DND-41 (cell line): ENCODE results near the gene CLTCL1.

Source experiments
- ATAC-seq: fragments of 200-7000 bp; cut with Tn5 transposase; 3 replicates; pipeline ENCODE4 v1.9.1; 2021; ENCODE audit warnings: low read depth; ENCODE audit not compliant: insufficient read depth
- DNase-seq: peaks from one replicate; pipeline ENCODE4 v3.0.0-alpha.2; 2020
- H2AFZ ChIP-seq: 2 replicates; pipeline ENCODE4 v1.6.0; 2012; ENCODE audit warnings: low read depth, low read length
- H3K27ac ChIP-seq: 2 replicates; pipeline ENCODE4 v1.5.1; 2012; ENCODE audit warnings: low read length, inconsistent platforms
- H3K27me3 ChIP-seq: fragments of 200-600 bp; sonication (generic); 2 replicates; pipeline ENCODE4 v1.6.0; 2012; ENCODE audit warnings: low read length, mild to moderate bottlenecking, inconsistent platforms; ENCODE audit not compliant: insufficient read depth, poor library complexity
- H3K36me3 ChIP-seq: 2 replicates; pipeline ENCODE4 v1.5.1; 2012; ENCODE audit warnings: low read length, inconsistent platforms; ENCODE audit not compliant: insufficient read depth
- H3K4me1 ChIP-seq: 2 replicates; pipeline ENCODE4 v1.5.1; 2012; ENCODE audit warnings: mild to moderate bottlenecking, low read length; ENCODE audit not compliant: insufficient read depth
- H3K4me2 ChIP-seq: 2 replicates; pipeline ENCODE4 v1.6.0; 2012; ENCODE audit warnings: mild to moderate bottlenecking, moderate library complexity, low read length, inconsistent platforms; ENCODE audit not compliant: insufficient read depth
- H3K4me3 ChIP-seq, 2 experiments: fragments of 200-600 bp in 1 of 2; shearing (Covaris generic) in 1 of 2; 2 replicates each; pipeline ENCODE4 v1.5.1; 2012 to 2016; ENCODE audit warnings: inconsistent platforms in 2 of 2, low read length in 2 of 2, mild to moderate bottlenecking in 2 of 2, low read depth in 1 of 2, moderate library complexity in 1 of 2
- H3K79me2 ChIP-seq: 2 replicates; pipeline ENCODE4 v1.6.0; 2012; ENCODE audit warnings: low read length, inconsistent platforms; ENCODE audit not compliant: insufficient read depth
- H3K9ac ChIP-seq: 2 replicates; pipeline ENCODE4 v1.6.0; 2012; ENCODE audit warnings: low read depth, mild to moderate bottlenecking, inconsistent platforms, low read length, moderate library complexity
- H3K9me3 ChIP-seq: 2 replicates; pipeline ENCODE4 v1.5.1; 2012; ENCODE audit warnings: low read length, moderate library complexity, mild to moderate bottlenecking, inconsistent platforms; ENCODE audit not compliant: insufficient read depth, severe bottlenecking
- H4K20me1 ChIP-seq: 2 replicates; pipeline ENCODE4 v1.6.0; 2012; ENCODE audit warnings: low read length; ENCODE audit not compliant: insufficient read depth
- CTCF ChIP-seq: IDR thresholded peaks from 2 replicates; pipeline ENCODE4 v1.5.1; 2012; ENCODE audit warnings: borderline replicate concordance, low read length, moderate library complexity, mild to moderate bottlenecking; ENCODE audit not compliant: poor library complexity, severe bottlenecking; ENCODE audit errors: extremely low read depth
- EZH2 ChIP-seq: IDR thresholded peaks from 3 replicates; pipeline ENCODE4 v1.6.1; 2012; ENCODE audit warnings: borderline replicate concordance, low read depth, mild to moderate bottlenecking, moderate library complexity, low read length, inconsistent platforms; ENCODE audit not compliant: severe bottlenecking

The CLTCL1 gene

GRCh38 chr22:19210188-19210587 lies 81.3 kb downstream of the CLTCL1 start:
- Histone ChIP-seq H3K9ac (no peak overlapping the region), H4K20me1 (no peaks in the 10 kb centered on the region), H3K4me2 (no peak overlapping the region), H3K4me1 (no peaks in the 10 kb centered on the region), H3K27me3 (no peaks in the 10 kb centered on the region), H2AFZ (no peak overlapping the region), H3K36me3 (peaks cover 5% of the 10 kb centered on the region; the same call in 1 of the 2 replicates), H3K9me3 (no peaks in the 10 kb centered on the region), H3K4me3 (no peak overlapping the region), H3K27ac (no peak overlapping the region), H3K79me2 (no peaks in the 10 kb centered on the region)
- TF ChIP-seq CTCF: no peak
- TF ChIP-seq EZH2: no peak
- ATAC-seq (no peak), DNase-seq (no peak)

GRCh38 chr22:19208287-19208847 lies 83.2 kb downstream of the CLTCL1 start:
- H3K27ac ChIP-seq: no peak overlapping the region
- H3K4me2 ChIP-seq: no peak overlapping the region
- no peak for ATAC-seq
- peaks cover 5% of the 10 kb centered on the region; the same call in 1 of the 2 replicates for H3K36me3 ChIP-seq
- no peaks in the 10 kb centered on the region for H4K20me1 ChIP-seq
- no peaks in the 10 kb centered on the region for H3K4me1 ChIP-seq
- no peak for DNase-seq
- no peaks in the 10 kb centered on the region for H3K79me2 ChIP-seq
- no peak overlapping the region for H3K4me3 ChIP-seq
- H3K27me3 ChIP-seq: no peaks in the 10 kb centered on the region
- no peak for TF ChIP-seq EZH2
- TF ChIP-seq CTCF: no peak
- H3K9ac ChIP-seq: no peak overlapping the region
- no peak overlapping the region for H2AFZ ChIP-seq
- H3K9me3 ChIP-seq: no peaks in the 10 kb centered on the region

DNA sequence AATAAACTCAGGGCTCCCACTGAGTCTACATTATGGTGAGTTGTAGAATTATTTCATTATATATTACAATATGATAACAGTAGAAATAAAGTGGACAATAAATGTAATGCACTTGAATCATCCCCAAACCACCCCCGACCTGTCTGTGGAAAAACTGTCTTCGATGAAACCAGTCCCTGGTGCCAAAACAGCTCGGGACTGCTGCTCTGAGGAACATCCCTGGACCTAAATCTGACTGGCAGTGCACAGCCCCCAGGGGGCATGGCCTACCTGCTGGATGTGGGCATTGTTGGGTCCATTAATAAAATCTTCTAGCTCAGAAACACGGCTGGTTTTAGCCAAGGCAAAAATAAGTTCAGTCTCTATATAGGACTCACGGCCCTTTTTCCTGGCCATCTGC lies 83.6 kb downstream of the CLTCL1 start:
- H2AFZ ChIP-seq: no peak overlapping the region
- no peak overlapping the region for H3K27ac ChIP-seq
- no peak for ATAC-seq
- H3K4me1 ChIP-seq: no peaks in the 10 kb centered on the region
- H3K4me3 ChIP-seq: no peak overlapping the region
- no peaks in the 10 kb centered on the region for H3K9me3 ChIP-seq
- no peak for DNase-seq
- H3K27me3 ChIP-seq: no peaks in the 10 kb centered on the region
- no peaks in the 10 kb centered on the region for H4K20me1 ChIP-seq
- no peak overlapping the region for H3K4me2 ChIP-seq
- H3K9ac ChIP-seq: no peak overlapping the region
- no peaks in the 10 kb centered on the region for H3K79me2 ChIP-seq
- TF ChIP-seq EZH2 (no peak), CTCF (no peak)
- peaks cover 5% of the 10 kb centered on the region; the same call in 1 of the 2 replicates for H3K36me3 ChIP-seq
